GM10266 (cell line): ENCODE measurements around the gene ZNF709.

Source experiments
- DNase-seq: peaks from one replicate; pipeline ENCODE4 v3.0.0; 2012; ENCODE audit errors: extremely low spot score
- TF ChIP-seq, protein P1 (sequence below): IDR thresholded peaks from 2 replicates; pipeline ENCODE4 v1.5.1; 2012; ENCODE audit warnings: mild to moderate bottlenecking, low read depth; ENCODE audit not compliant: control insufficient read depth, insufficient read depth; ENCODE audit errors: missing control alignments

The ZNF709 gene

DNA sequence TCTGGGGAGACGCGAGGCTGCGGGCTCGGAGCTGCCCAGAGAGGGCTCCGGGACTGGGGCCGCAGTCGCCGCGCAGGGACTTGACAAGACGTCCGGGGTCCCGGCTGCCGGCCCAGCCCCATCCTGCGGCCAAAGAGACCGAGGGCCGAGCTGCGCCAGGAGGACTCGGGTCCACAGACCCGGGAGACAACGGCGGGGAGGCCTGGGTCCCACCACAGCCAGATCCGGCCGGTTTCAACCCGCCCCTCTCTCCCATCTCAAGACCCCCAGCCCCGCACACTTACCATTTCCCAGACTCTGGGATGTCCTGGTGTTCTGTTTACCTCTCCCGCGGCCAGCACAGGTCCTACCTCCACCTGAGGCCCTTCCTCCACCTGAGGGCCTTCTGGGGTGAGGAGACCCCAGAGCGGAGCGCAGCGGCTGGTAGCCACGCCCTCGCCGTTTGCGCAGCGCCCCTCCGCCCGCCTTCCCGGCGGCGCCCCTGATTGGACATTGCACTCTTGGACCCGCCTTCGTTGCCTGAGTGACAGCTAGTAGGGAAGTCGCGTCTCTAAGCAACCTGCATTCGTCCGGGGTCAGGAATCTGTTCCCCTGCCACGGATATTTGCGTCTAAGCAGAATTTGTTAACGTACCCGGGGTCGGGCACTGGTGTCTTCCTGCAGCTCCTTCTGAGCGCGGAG lies at the start of gene ZNF709:
Gene ZNF709, minus strand, starts transcription at position 446 of the 681 bp plus-strand sequence. Its CDS starts 159 bp downstream, at position 287.
- TF ChIP-seq, protein P1, sequence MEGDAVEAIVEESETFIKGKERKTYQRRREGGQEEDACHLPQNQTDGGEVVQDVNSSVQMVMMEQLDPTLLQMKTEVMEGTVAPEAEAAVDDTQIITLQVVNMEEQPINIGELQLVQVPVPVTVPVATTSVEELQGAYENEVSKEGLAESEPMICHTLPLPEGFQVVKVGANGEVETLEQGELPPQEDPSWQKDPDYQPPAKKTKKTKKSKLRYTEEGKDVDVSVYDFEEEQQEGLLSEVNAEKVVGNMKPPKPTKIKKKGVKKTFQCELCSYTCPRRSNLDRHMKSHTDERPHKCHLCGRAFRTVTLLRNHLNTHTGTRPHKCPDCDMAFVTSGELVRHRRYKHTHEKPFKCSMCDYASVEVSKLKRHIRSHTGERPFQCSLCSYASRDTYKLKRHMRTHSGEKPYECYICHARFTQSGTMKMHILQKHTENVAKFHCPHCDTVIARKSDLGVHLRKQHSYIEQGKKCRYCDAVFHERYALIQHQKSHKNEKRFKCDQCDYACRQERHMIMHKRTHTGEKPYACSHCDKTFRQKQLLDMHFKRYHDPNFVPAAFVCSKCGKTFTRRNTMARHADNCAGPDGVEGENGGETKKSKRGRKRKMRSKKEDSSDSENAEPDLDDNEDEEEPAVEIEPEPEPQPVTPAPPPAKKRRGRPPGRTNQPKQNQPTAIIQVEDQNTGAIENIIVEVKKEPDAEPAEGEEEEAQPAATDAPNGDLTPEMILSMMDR, result no peak

GRCh38 chr19:12527034-12527836 lies 42.6 kb upstream of the ZNF709 start:
- TF ChIP-seq, protein P1, result no peak
- no peak for DNase-seq

More for the DNA sequence above, at the start of gene ZNF709:
- DNase-seq, result peak; percentile 94

DNA sequence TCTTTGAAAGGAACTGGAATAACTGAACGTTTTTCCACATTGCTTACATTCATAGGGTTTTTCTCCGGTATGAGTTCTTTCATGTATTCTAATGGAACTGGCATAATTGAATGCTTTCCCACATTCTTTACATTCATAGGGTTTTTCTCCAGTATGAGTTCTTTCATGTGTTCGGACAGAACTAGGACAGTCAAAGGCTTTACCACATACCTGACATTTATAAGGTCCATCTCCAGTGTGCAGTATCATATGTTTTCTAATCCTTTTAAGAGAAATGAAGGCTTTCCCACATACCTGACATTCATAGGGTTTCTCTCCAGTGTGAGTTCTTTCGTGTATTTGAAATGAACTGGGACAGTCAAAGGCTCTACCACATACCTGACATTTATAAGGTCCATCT lies 41.9 kb upstream of the ZNF709 start:
- TF ChIP-seq, protein P1, result no peak

DNA sequence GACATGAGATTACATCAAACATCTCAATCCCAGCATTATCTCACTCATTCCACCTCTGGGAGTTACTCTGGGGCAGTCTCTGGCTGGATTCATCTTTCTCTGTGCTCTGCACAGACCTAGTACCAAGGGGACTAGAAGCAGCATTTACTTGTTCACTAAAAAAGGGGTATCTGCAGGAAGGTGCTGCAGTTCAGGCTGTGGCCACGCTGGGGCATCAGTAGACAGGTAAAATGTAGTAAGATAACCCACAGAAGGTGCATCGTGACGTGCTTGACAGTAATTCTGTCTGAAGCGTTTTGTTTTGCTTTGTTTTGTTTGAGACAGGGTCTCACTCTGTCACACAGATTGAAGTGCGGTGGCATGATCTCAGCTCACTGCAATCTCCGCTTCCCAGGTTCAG lies 37.4 kb upstream of the ZNF709 start:
- TF ChIP-seq, protein P1, result no peak
- DNase-seq, result no peak

More for the DNA sequence above, 41.9 kb upstream of the ZNF709 start:
- DNase-seq, result no peak

DNA sequence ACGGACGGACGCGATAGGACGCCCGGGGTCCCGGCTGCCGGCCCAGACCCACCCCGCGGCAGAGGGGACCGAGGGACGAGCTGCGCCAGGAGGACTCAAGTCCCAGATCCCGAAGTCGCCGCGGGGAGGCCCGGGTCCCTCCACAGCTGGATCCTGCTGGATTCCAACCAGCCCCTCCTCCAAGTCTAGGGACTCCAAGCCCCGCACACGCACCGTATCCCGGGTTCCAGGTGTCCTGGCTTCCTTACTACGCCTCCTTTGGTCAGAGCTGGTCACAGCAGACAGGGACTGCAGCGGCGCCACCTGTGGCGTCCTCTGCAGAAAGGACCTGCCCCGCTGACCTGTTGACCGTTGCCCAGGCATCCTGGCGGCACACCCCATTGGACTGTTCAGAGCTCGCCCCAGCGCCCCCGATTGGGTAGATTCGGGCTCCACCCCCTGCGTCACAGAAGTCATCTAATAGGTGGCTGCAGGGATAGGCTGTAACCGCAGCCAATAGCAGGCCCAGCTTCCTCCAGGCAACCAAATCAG lies 29.0 kb upstream of the ZNF709 start:
- no peak for DNase-seq
- TF ChIP-seq, protein P1, result no peak

DNA sequence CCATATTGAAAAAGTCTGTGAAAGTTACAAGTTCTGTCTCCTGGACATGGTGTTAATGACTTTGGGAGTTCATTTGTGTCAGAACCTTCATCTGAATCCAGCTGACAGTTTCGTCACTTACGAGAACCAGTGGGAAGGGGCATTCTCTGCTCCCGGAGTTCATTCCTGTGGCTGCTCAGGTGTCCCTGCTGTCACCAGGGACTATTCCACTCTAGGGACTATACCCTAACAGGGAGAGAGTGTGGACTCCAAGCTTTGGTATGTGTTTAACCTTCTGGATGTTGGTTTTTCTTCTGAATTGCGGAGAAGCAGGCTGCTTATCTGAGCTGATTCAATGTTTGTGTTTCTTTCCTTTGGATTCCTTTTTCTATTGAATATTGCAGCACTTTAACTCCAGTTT lies 12.4 kb upstream of the ZNF709 start:
- TF ChIP-seq, protein P1, result no peak
- DNase-seq, result no peak
